HG03354 (cell line): ENCODE results near the gene CIRBP.
A peak's percentile ranks its signal among the peaks of the same experiment; 100 is the strongest.

Experiments used
- ATAC-seq: cut with Tn5 transposase; IDR thresholded peaks from one replicate; pipeline ENCODE4 v1.9.1; 2021; ENCODE audit warnings: mild to moderate bottlenecking; ENCODE audit not compliant: unreplicated experiment, poor library complexity, severe bottlenecking

The CIRBP gene

GRCh38 chr19:1269065-1269477 lies at the start of gene CIRBP:
TSS of gene CIRBP (plus strand) at chr19:1269332. CDS start at chr19:1270934, 1,602 bp downstream.
- ATAC-seq: peak; percentile 56

- no peak for ATAC-seq
Observed at GRCh38 chr19:1219786-1220476, 49.2 kb upstream of the CIRBP start.

DNA sequence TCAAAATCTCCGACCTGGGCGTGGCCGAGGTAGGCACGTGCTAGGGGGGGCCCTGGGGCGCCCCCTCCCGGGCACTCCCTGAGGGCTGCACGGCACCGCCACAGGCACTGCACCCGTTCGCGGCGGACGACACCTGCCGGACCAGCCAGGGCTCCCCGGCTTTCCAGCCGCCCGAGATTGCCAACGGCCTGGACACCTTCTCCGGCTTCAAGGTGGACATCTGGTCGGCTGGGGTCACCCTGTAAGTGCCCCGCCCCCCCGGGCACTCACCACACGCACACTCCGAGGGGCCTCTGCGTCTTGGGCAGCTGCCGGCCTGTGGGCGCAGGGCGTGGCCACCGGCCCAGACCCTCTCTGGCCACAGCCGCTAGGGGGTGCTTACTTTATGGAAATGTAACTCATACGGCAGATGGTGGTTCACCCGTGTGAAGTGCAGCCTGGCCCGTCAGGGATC lies 48.6 kb upstream of the CIRBP start:
- no peak for ATAC-seq

DNA sequence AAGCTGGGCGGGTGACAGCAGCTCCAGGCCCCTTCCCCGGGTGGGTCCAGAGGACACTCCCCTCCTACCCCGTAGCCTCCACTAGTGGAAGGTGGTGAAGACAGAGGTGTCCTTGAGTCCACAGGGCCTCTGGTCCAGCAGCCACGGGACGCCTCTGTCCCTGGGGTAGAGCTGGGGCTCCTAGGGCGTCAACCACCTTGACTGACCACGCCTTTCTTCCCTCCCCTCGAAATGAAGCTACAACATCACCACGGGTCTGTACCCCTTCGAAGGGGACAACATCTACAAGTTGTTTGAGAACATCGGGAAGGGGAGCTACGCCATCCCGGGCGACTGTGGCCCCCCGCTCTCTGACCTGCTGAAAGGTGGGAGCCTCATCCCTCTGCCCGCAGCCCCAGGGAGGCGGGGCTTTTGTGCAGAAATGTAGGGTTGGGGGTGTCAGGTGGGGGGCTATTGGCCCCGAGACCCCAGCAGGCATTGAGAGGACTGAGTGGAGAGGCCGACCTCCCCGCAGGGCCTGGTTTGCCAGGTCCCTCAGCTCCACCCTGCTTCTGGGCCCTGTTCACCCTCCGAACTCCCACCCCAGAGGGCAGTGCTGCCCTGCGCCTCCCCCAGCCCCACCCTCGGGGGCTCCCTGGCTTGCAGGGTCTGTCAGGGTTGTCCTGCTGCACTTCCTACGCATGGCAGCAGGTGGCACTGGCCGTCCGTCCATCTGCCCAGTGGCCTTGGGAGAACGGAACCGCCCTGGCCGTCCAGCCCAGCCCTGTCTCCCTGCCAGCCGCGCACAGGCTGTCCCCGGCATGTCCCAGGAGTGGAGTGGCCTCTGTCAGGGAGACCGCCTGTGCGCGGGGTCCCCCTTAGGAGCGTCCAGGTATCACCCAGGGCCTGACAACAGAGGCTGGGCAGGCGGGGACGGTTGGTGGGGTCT lies 47.9 kb upstream of the CIRBP start:
- no peak for ATAC-seq

DNA sequence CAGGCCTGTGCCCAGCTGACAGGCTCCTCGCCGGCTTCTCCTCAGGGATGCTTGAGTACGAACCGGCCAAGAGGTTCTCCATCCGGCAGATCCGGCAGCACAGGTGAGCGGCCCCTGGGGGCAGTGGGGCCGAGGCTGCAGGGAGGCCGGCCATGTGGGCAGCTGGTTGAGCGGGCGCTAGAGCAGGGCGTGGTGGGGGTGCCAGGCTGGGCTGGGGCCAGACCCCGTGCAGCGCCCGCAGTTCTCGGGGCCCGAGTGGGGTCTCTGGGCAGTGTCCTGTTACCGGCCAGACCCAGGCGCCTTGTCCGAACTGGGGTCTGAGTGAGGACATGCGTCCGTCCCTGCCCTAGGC lies 47.3 kb upstream of the CIRBP start:
- ATAC-seq: no peak

GRCh38 chr19:1222394-1222793 lies 46.7 kb upstream of the CIRBP start:
- no peak for ATAC-seq

- no peak for ATAC-seq
Observed at GRCh38 chr19:1223018-1223855, 45.9 kb upstream of the CIRBP start.

DNA sequence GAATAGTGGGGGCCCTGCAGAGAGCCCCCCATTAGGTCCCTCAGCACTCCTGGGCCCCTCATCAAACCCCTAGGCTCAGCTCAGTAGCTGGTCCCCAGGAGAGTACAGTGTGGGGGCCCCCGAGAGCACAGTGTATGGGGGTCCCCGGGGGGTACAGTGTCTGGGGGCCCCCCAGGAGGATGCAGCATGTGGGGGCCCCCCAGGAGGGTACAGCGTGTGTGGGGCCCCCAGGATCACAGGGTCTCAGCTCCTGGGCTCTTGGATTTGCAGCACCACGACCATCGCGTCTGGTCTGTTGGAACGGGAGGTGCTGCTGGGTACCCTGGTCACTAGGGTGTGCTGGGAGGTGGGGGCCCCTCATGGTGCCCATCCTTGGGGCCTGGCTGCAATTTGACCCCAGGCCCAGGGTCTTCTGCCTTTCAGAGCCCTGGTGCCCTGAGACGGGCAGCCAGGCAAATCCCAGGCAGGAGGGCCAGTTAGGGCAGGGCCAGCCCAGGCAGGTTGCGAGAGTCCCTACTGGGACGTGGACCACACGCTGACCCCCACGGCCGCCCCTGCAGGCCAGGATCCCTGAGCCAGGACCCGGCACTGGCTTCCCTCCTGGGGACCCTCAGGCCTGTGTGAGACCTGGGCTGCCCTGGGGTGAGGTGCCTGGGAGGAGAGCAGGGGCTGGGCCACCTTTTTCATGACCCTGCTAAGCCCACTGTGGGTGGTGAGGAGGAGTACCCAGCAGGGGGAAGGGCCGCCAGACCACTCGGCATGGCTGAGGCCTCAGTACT lies 44.9 kb upstream of the CIRBP start:
- no peak for ATAC-seq

- no peak for ATAC-seq
Observed at GRCh38 chr19:1224847-1225246, 44.3 kb upstream of the CIRBP start.

DNA sequence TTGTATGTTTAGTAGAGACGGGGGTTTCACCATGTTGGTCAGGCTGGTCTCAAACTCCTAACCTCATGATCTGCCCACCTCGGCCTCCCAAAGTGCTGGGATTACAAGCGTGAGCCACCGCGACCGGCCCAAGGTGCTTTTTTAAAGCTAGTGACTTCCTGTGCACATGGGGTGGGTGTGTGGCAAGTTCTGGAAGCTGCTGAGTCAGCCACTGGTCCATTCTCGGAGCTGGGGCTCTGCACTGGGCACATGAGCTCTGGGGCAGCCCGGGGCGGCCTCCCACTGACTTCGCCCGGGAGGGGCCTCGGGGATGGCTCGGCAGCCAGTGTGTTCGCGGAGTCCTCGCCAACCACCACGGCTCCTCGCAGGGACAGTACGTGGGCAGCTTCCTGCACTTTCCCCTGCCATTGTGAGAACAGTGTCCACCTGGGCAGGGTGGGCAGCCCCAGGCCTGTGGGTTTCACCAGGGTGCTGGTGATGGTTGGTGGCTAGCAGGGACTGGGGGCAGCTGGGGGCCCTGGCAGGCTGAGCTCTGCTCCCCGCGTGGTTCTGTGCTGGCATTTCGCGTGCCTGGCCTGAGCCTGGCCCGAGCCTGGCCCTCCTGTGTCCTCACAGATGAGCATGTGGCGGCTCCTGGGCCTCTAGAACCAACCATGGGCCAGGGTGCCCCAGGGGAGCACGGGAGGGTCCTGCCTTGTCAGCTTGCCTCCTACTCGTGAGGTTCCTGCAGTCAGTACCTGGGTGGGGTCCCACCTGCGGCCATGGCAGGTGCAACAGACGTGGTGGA lies 43.5 kb upstream of the CIRBP start:
- ATAC-seq: no peak

DNA sequence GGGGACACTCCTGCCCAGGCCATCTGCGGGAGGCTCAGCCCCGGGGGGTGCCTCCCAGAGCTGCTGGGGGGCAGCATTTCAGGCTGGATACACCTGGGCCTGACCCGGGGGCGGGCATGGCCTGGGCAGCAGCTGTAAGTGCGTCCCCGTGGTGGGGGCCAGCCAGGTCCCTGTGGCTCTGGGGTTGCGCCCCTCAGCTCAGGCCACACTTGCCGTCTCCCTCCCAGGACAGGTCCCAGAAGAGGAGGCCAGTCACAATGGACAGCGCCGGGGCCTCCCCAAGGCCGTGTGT lies 43.0 kb upstream of the CIRBP start:
- ATAC-seq: no peak

DNA sequence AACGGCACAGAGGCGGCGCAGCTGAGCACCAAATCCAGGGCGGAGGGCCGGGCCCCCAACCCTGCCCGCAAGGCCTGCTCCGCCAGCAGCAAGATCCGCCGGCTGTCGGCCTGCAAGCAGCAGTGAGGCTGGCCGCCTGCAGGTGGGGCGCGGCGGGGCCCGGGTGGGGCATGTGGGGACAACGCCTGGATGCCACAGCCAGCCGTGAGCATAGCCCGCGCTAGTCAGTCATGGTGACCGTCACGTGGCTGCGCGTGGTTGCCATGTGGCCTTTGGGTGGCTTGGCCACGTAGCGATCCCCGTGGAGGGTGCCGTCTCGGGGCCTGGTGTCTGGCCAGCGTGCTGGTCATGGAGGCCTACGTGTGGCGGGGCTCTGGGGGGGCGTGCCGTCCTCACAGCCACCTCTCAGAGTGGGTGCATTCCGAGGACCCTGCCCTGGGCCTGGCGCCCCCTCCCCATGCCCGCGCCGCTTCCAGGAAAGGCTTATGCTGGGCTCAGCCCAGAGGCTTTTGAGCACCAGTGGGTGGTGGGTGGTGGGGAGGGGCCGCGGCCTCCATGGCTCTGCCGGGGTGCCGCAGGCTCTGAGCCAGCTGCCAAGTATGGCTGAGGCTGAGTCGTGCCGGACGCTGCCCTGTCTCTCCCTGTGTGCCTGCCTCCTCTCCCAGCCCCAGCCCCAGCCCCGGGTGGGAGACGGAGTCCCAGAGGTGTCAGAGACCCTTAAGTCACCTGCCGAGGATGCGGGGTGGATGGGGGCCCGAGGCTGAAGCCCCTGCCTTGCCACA lies 42.4 kb upstream of the CIRBP start:
- no peak for ATAC-seq

DNA sequence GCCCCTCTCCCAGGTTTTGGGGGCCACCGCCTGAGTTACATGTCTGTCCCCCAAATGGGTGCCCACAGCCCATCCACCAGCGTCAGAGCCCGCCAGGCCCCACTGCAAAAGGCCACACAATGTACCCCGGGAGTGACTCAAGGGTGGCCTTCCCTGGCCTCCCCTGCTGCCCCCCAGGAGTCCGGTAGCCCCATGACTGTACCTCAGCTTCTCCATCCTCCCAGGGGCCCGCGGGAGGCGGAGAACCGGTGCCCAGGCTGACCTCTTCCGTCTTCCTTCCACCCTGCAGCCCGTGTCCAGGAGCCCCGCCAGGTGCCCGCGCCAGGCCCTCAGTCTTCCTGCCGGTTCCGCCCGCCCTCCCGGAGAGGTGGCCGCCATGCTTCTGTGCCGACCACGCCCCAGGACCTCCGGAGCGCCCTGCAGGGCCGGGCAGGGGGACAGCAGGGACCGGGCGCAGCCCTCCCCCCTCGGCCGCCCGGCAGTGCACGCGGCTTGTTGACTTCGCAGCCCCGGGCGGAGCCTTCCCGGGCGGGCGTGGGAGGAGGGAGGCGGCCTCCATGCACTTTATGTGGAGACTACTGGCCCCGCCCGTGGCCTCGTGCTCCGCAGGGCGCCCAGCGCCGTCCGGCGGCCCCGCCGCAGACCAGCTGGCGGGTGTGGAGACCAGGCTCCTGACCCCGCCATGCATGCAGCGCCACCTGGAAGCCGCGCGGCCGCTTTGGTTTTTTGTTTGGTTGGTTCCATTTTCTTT lies 41.7 kb upstream of the CIRBP start:
- ATAC-seq: no peak

DNA sequence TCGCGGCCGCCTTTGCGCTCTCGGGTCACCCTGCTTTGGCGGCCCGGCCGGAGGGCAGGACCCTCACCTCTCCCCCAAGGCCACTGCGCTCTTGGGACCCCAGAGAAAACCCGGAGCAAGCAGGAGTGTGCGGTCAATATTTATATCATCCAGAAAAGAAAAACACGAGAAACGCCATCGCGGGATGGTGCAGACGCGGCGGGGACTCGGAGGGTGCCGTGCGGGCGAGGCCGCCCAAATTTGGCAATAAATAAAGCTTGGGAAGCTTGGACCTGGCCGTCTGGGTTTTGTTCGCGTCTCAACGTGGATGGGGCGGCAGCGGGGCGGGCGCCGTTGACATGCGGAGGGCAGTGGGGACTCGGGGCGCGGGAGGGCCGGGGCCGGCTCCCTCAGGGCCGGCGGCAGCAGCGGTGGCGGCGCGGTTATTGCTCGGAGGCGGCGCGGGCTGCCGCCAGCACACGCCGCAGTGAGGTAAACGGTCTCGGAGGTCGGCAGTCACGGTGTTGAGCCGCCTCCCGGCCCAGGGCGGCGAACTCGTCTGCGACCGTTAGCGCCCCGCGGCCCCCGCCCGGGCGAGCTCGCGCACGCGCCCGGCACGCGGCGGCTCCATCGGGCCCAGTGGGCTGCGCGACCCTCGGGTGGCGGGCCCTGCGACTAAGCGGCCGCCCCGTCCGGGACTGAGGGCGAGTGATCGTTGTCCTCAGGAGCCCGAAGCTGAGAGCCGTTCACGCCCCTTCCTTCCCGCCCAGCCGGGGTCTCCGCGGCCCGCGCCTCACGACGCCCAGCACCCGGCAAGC lies 40.8 kb upstream of the CIRBP start:
- ATAC-seq: no peak

GRCh38 chr19:1229056-1229923 lies 39.8 kb upstream of the CIRBP start:
- ATAC-seq: no peak
